Peyer's patch (tissue), 4 donors: Measurements from ENCODE around the gene HELLS.

ENCODE experiments used
- CTCF ChIP-seq, 6 experiments: fragments of 450-650 bp in 4 of 6; fragments of 200-600 bp in 2 of 6; sonication (generic) in 1 of 6; IDR thresholded peaks; one replicate each; pipeline ENCODE4 v1.5.1; 2017 to 2019; ENCODE audit warnings: antibody characterized with exemption in 6 of 6, mild to moderate bottlenecking in 3 of 6, moderate library complexity in 1 of 6
- POLR2A ChIP-seq, 2 donors: fragments of 450-650 bp; IDR thresholded peaks; one replicate each; pipeline ENCODE4 v1.5.1; 2017; ENCODE audit warnings: antibody characterized with exemption in 2 of 2, mild to moderate bottlenecking in 2 of 2, moderate library complexity in 2 of 2

- TF ChIP-seq CTCF (IDR thresholded peaks at IDR 0.05) (no peak), POLR2A (IDR thresholded peaks at IDR 0.05) (no peak)
Measured at GRCh38 chr10:94607111-94607510, 61.5 kb downstream of the HELLS start.
